CD4-positive, CD25-positive, alpha-beta regulatory T cell (primary cell): ENCODE measurements around the gene HDAC8. TPM values are rescaled to one million over a fixed set of nuclear protein-coding genes. Genes with fewer than 3 reads are reported as not detected.

Experiments
- ATAC-seq, 2 donors: fragments of 150-1000 bp; cut with Tn5 transposase; one replicate each; pipeline ENCODE4 v1.10.0; 2021; ENCODE audit warnings: low read depth in 2 of 2, moderate number of reproducible peaks in 2 of 2, moderate library complexity in 1 of 2
- DNase-seq, 3 donors: peaks; one replicate each; pipeline versions ENCODE4 v3.0.0 to v3.0.0-alpha.2; 2012 to 2022; ENCODE audit warnings: mixed read lengths in 1 of 3
- H3K27ac ChIP-seq: one replicate; pipeline ENCODE4 v1.7.0; 2013; ENCODE audit warnings: mild to moderate bottlenecking, low read length; ENCODE audit not compliant: insufficient read depth, poor library complexity, severe bottlenecking
- H3K27me3 ChIP-seq: one replicate; pipeline ENCODE4 v1.7.0; 2013; ENCODE audit warnings: low read length; ENCODE audit not compliant: control insufficient read depth, insufficient read depth
- H3K36me3 ChIP-seq: one replicate; pipeline ENCODE4 v1.7.0; 2013; ENCODE audit warnings: mild to moderate bottlenecking, low read length, moderate library complexity; ENCODE audit not compliant: control insufficient read depth, insufficient read depth
- H3K4me1 ChIP-seq: 2 replicates; pipeline ENCODE4 v1.7.0; 2013; ENCODE audit warnings: mild to moderate bottlenecking, low read length; ENCODE audit not compliant: insufficient read depth, control insufficient read depth, poor library complexity, severe bottlenecking
- H3K4me3 ChIP-seq: one replicate; pipeline ENCODE4 v1.7.0; 2013; ENCODE audit warnings: low read depth, mild to moderate bottlenecking, low read length, moderate library complexity
- H3K9me3 ChIP-seq, 2 experiments: 1 replicate in 1 of 2; 2 replicates in 1 of 2; pipeline ENCODE4 v1.7.0; 2013; ENCODE audit warnings: low read length in 2 of 2, mild to moderate bottlenecking in 1 of 2, moderate library complexity in 1 of 2; ENCODE audit not compliant: control insufficient read depth in 2 of 2
- H3K27ac Mint-ChIP-seq, 3 donors: one replicate each; pipeline ENCODE4 v1.8.0; 2020 to 2022; ENCODE audit warnings: mild to moderate bottlenecking in 3 of 3, mixed read lengths in 3 of 3, moderate library complexity in 2 of 3
- H3K27me3 Mint-ChIP-seq: one replicate; pipeline ENCODE4 v1.8.0; 2022; ENCODE audit warnings: mild to moderate bottlenecking, mixed read lengths
- H3K36me3 Mint-ChIP-seq: one replicate; pipeline ENCODE4 v1.8.0; 2020; ENCODE audit warnings: mixed read lengths
- H3K4me1 Mint-ChIP-seq, 4 donors: one replicate each; pipeline ENCODE4 v1.8.0; 2020 to 2022; ENCODE audit warnings: mixed read lengths in 4 of 4, mild to moderate bottlenecking in 1 of 4
- H3K4me3 Mint-ChIP-seq, 4 donors: one replicate each; pipeline ENCODE4 v1.8.0; 2020 to 2022; ENCODE audit warnings: mild to moderate bottlenecking in 4 of 4, mixed read lengths in 4 of 4, moderate library complexity in 3 of 4
- H3K9me3 Mint-ChIP-seq, 7 donors: one replicate each; pipeline ENCODE4 v1.8.0; 2020 to 2022; ENCODE audit warnings: mixed read lengths in 7 of 7, mild to moderate bottlenecking in 3 of 7, moderate library complexity in 2 of 7
- polyA plus RNA-seq, 4 donors: library from polyadenylated mRNA; unstranded; fragments of 300-500 nt; fragmentation: Illumina TruSeq; gene quantifications; one replicate each; pipeline ENCODE4 v1.2.3, GENCODE V29; 2021
- total RNA-seq: library from RNA; stranded (reverse); gene quantifications from one replicate; pipeline ENCODE4 v1.2.3, GENCODE V29; 2022

Gene HDAC8
- total and polyA plus RNA-seq, 5 donors from 2014 or later, result 14.0 to 22.4 (median 17.6) TPM

DNA sequence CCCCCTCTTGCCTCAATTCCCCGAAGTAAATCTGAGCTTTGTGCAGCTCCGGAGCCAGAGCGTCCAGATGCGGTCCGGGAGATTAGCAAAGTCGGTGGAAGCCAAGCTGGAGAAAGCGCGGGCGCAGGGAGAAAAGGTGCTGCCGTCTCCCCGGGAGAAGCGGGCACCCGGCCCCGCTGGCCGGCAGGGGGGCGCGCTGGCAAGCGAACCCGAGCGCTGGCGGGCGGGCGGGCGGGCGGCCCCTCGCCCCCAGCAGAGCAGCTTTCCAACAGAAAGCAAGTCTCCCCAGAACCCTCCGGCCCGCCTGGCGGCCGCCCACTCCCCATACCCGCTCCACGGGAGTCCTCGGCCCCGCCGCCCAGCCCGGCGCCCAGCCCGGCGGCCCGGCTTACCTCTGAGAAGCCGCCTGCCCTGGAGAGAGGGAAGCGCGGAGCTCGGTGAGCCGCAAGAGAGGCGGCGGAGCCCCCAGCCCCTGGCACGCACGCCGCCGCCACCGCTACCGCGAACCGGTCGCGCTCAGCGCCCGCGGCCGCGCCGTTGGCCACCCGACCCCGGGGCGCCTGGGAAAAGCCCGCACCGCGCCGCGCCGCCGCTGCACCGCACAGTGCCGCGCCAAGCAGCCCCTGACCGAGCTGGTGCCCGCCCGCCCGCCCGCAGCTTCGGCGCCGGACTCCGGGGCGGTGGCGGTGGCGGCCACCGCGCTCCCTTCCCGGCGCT lies 266.4 kb downstream of the HDAC8 start:
- Histone ChIP-seq H3K4me3 (no peak overlapping the region), H3K27me3 (peaks cover 19% of the 10 kb centered on the region), H3K27ac (no peak overlapping the region), H3K9me3 (no peaks in the 10 kb centered on the region), H3K36me3 (no peaks in the 10 kb centered on the region), H3K4me1 (peaks cover 37% of the 10 kb centered on the region)
- peaks cover 4 to 40% (median 12%) of the 10 kb centered on the region in 4 donors for H3K4me1 Mint-ChIP-seq
- H3K27ac Mint-ChIP-seq, result no peak overlapping the region
- H3K9me3 Mint-ChIP-seq, result peaks cover 0 to 4% (median 0%) of the 10 kb centered on the region in 7 donors
- ATAC-seq (no peak), DNase-seq (no peak)
- peaks cover 65% of the 10 kb centered on the region for H3K27me3 Mint-ChIP-seq
- H3K4me3 Mint-ChIP-seq, result peak overlapping the region; percentile 68 to 87 (median 84)
- no peaks in the 10 kb centered on the region for H3K36me3 Mint-ChIP-seq

DNA sequence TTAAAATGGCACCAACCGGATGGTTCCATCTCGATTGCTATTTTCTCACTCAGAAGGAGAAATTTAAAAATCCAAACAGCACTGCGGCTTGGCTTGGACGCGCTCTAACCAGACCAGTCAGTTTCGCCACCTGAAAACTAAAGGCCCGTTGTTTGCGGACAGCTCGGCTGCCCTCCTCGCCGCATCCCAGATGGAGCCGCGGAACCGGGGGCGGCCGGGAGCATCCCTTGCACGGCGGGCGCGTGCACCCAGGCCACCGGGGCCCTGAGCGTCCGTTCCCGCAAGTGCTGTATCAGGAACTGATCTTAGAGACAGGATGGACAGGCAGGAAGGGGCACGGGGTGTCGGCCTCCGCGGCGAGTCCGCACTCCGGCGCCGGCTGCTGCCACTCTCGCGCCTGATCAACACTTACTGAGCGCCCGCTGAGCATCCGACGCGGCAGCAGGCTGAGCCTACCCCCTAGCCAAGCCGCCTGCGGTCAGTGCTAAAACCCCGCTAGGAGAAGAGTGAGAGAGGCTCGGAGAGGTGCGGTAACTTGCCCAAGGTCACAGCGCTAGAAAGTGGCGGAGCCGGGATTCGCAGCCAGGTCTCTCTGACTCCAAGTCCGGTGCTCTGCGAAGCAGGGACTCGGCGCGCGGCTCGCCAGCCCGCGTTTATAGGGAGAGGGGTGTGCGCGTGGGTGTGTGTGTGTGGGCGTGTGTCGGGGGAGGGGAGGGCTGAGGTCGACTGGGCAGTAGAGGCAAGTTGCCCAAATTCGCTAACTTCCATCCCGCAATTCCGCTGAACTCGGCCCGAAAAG lies 267.2 kb downstream of the HDAC8 start, which contains the start of gene CITED1:
TSS of gene CITED1 (minus strand) at position 629 of the 799 bp plus-strand sequence. CDS start 3,045 bp downstream, outside the sequence.
- peak in 1 of 2 donors; percentile 27 for ATAC-seq
- peaks cover 21% of the 10 kb centered on the region for H3K27me3 ChIP-seq

DNA sequence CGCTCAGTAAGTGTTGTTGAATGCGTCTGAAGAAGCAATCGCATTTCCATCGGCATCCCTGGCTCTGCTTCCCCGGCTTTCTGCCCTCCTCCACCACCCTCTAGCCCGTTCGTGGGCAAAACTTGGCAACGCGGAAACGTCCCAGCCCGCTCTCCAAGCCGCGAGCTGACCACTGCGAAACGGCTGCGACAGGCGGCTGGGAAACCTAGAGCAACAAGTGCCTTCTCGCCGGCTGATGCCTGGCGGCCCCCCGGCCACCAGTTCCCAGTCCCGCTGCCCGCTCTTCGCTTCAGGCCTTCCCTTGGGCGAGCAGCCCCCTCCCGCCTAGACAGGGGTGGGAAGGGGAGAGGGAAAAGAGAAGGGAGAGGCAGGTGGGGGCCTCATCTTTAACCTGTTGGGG lies 267.8 kb downstream of the HDAC8 start:
- Histone ChIP-seq H3K9me3 (no peaks in the 10 kb centered on the region), H3K36me3 (no peaks in the 10 kb centered on the region), H3K4me1 (peaks cover 37% of the 10 kb centered on the region), H3K27me3 (peaks cover 18% of the 10 kb centered on the region), H3K4me3 (no peak overlapping the region), H3K27ac (no peak overlapping the region)
- Mint-ChIP-seq H3K4me3 (peak overlapping the region in 3 of 4 donors; percentile 46 to 70 (median 69)), H3K9me3 (peaks cover 0 to 4% (median 0%) of the 10 kb centered on the region in 7 donors), H3K27ac (no peak overlapping the region), H3K36me3 (no peaks in the 10 kb centered on the region), H3K27me3 (peaks cover 65% of the 10 kb centered on the region), H3K4me1 (peaks cover 4 to 40% (median 12%) of the 10 kb centered on the region in 4 donors)
- no peak for DNase-seq
- no peak for ATAC-seq

More for the DNA sequence above, 267.2 kb downstream of the HDAC8 start, which contains the start of gene CITED1:
- no peaks in the 10 kb centered on the region for H3K9me3 ChIP-seq
- H3K36me3 Mint-ChIP-seq, result no peaks in the 10 kb centered on the region
- peaks cover 66% of the 10 kb centered on the region for H3K27me3 Mint-ChIP-seq
- H3K36me3 ChIP-seq, result no peaks in the 10 kb centered on the region
- peak within 1 kb of the TSS in 1 of 3 donors; percentile 48 for H3K27ac Mint-ChIP-seq
- H3K4me1 Mint-ChIP-seq, result peaks cover 4 to 40% (median 12%) of the 10 kb centered on the region in 4 donors
- no peak within 1 kb of the TSS for H3K4me3 ChIP-seq
- DNase-seq, result peak in 1 of 3 donors; percentile 16
- peaks cover 0 to 4% (median 0%) of the 10 kb centered on the region in 7 donors for H3K9me3 Mint-ChIP-seq
- no peak within 1 kb of the TSS for H3K27ac ChIP-seq
- H3K4me3 Mint-ChIP-seq, result peak within 1 kb of the TSS; percentile 80 to 90 (median 86)
- H3K4me1 ChIP-seq, result peaks cover 37% of the 10 kb centered on the region

DNA sequence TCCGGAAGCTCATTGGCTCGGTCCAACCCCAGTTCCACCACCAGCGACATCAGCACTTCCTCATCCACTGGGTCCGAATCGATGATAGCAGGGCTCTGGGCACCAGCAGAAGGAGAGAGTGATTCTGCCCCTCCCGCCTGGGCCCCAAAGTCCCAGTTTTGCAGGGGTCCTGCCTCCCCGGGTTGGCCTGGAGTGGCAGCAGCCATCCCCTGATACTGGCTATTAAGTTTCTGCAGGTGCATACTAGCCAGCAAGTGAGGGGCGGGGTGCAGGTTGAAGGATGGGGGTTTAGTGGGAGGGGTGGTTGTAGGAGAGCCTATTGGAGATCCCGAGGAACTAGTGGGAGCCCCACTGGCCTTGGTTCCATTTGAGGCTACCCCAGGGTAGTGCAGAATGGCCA lies 270.9 kb downstream of the HDAC8 start:
- Mint-ChIP-seq H3K9me3 (peaks cover 0 to 4% (median 0%) of the 10 kb centered on the region in 7 donors), H3K27me3 (peaks cover 59% of the 10 kb centered on the region), H3K4me1 (peaks cover 0 to 18% (median 4%) of the 10 kb centered on the region in 4 donors), H3K36me3 (no peaks in the 10 kb centered on the region), H3K27ac (no peak overlapping the region), H3K4me3 (no peak overlapping the region)
- Histone ChIP-seq H3K4me3 (no peak overlapping the region), H3K36me3 (no peaks in the 10 kb centered on the region), H3K4me1 (peaks cover 14% of the 10 kb centered on the region), H3K9me3 (no peaks in the 10 kb centered on the region), H3K27ac (no peak overlapping the region), H3K27me3 (peaks cover 8% of the 10 kb centered on the region)
- DNase-seq (no peak), ATAC-seq (no peak)

DNA sequence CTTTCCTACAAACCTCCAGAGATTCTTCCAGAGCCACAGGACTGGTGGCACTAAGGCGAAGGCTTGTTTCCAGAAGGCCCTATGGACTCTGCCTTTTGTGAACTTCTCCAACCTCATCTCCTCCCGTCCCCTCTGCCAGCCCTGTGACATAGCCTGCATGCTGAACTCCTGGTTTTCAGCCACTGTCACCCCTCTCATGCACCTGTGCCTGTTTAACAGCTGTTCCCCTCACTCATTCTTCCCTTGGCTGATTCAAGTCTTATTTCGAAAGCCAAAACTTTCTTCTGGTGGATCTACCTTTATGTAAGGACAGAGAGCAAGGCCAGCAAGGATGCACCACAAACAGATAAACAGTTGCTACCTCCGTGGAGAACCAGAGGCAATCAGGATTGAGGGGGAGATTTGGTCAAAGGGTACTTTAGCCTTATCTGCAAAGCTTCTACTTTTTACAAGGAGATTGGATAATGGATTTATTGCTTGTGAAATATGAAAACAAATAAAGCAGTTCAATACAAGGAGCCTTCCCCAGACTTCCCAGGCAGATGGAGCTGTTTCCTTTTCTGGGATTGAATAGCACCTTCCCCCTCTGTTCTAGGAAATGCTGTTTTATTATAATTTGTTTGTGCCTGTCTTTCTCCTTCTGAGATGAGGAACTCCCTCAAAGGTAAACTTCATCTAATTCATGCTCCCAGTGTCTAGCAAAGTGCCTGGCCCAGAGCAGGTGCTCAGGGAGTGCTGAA lies 272.6 kb downstream of the HDAC8 start:
- H3K9me3 Mint-ChIP-seq, result peaks cover 0 to 4% (median 0%) of the 10 kb centered on the region in 7 donors
- Histone ChIP-seq H3K36me3 (no peaks in the 10 kb centered on the region), H3K4me3 (no peak overlapping the region), H3K27me3 (peaks cover 8% of the 10 kb centered on the region), H3K9me3 (no peaks in the 10 kb centered on the region), H3K27ac (no peak overlapping the region), H3K4me1 (peaks cover 4% of the 10 kb centered on the region)
- no peak for DNase-seq
- H3K36me3 Mint-ChIP-seq, result no peaks in the 10 kb centered on the region
- no peak overlapping the region for H3K4me3 Mint-ChIP-seq
- H3K27ac Mint-ChIP-seq, result no peak overlapping the region
- no peak for ATAC-seq
- H3K4me1 Mint-ChIP-seq, result peaks cover 0 to 10% (median 4%) of the 10 kb centered on the region in 4 donors
- H3K27me3 Mint-ChIP-seq, result peaks cover 53% of the 10 kb centered on the region

DNA sequence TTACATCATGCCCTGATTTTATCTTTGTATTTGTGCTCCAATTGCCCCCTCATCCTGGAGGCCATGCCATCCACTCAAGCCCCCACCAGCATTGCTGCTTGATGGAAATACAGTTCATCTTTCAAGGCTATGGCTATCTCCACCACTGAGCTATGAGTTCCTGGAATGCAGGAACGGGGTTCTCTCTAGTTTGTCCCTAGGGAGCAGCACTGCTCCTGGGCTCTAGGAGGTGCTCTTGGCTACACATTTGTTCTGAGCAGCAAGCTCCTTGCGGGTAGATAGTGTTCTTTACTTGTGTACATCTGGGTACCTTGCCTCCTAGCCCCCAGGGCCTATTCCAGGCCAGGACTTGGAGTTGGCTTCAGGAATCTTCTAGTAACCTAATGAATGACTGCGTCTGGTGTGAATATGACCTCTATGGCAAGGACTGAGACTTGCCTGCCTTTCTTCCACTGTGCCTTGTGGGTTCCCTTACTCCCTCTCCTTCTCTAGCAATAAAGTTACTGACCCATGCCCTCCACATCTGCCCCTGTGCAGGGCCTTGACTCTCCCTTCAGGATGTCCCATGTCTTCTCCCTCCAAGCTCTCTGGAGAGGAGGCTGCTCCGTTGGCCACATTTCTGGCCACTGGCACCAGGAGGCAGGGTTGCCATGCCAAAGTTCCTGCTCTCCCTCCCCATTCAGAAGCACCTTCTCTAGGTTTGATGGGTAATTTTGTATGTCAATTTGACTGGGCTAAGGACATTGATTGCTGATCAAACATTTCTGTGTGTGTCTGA lies 274.5 kb downstream of the HDAC8 start:
- Histone ChIP-seq H3K36me3 (no peaks in the 10 kb centered on the region), H3K4me3 (no peak overlapping the region), H3K27me3 (peaks cover 8% of the 10 kb centered on the region), H3K4me1 (no peaks in the 10 kb centered on the region), H3K27ac (no peak overlapping the region), H3K9me3 (no peaks in the 10 kb centered on the region)
- H3K27ac Mint-ChIP-seq, result no peak overlapping the region
- peaks cover 0 to 4% (median 0%) of the 10 kb centered on the region in 4 donors for H3K4me1 Mint-ChIP-seq
- H3K27me3 Mint-ChIP-seq, result peaks cover 41% of the 10 kb centered on the region
- peaks cover 0 to 4% (median 0%) of the 10 kb centered on the region in 7 donors for H3K9me3 Mint-ChIP-seq
- no peaks in the 10 kb centered on the region for H3K36me3 Mint-ChIP-seq
- H3K4me3 Mint-ChIP-seq, result no peak overlapping the region
- no peak for ATAC-seq
- peak in 1 of 3 donors; percentile 35 for DNase-seq

DNA sequence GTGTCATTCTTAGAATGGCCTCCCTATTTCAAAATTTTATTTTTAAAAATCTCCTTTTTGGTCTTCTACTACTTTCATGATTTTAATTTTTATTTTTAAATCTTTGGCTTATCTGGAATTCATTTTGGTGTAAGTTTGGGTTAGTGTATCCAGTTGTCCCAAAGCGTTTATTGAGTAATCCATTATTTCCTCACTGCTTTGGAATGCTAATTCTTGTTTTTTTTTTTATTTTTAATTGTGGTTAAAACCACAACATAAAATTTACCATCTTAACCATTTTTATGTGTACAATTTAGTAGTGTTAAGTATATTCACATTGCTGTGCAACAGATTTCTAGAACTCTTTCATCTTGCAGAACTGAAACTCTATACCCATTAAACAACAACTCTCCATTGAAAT lies 275.7 kb downstream of the HDAC8 start:
- Mint-ChIP-seq H3K4me3 (no peak overlapping the region), H3K27me3 (peaks cover 52% of the 10 kb centered on the region)

More for the DNA sequence above, 275.7 kb downstream of the HDAC8 start:
- no peak overlapping the region for H3K4me3 ChIP-seq
- H3K4me1 ChIP-seq, result no peaks in the 10 kb centered on the region
- H3K27ac Mint-ChIP-seq, result no peak overlapping the region
- H3K36me3 Mint-ChIP-seq, result no peaks in the 10 kb centered on the region
- ATAC-seq, result no peak
- H3K27ac ChIP-seq, result no peak overlapping the region
- H3K9me3 ChIP-seq, result no peaks in the 10 kb centered on the region
- H3K4me1 Mint-ChIP-seq, result peaks cover 0 to 4% (median 0%) of the 10 kb centered on the region in 4 donors
- no peak for DNase-seq
- H3K36me3 ChIP-seq, result no peaks in the 10 kb centered on the region
- H3K27me3 ChIP-seq, result peaks cover 2% of the 10 kb centered on the region
- H3K9me3 Mint-ChIP-seq, result peaks cover 0 to 4% (median 0%) of the 10 kb centered on the region in 7 donors
